ENCODE data around the gene NDUFS2. TPM values are rescaled to one million over a fixed set of nuclear protein-coding genes. Genes with fewer than 3 reads are reported as not detected.

Gene NDUFS2
- total and polyA plus RNA-seq, 9 of the 15 experiments (the other 6 are each of a cell fraction or from before 2014, with no cell fraction given): 70.0 to 176 (median 141) TPM

DNA sequence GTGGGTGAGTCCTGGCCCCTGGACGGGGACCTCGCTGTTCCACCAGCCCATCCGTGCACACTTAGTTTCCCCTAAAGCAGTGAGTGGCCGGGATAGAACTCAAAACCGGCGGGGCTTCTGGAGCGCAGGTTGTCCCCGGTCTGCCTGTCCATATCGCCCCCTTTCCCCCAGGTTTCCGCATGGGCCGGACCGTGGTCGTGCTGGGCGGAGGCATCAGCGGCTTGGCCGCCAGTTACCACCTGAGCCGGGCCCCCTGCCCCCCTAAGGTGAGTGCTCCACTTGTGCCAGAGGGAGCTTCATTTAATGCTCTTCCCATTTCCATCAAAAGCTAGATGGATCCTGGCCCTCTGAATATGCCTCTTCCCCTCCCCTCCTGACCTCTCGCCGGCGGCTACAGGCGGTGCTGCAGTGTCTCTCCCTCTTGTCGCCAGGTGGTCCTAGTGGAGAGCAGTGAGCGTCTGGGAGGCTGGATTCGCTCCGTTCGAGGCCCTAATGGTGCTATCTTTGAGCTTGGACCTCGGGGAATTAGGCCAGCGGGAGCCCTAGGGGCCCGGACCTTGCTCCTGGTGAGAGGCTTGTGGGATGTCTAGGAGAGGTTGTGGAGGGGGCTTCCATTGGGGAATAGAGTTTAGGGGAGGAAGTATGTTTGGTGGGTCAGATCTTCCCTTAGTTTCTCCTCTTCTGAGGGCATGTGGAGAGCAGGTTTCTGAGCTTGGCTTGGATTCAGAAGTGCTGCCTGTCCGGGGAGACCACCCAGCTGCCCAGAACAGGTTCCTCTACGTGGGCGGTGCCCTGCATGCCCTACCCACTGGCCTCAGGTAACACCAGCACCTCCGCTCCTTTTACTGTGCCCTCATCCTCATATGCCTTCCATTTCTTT, 35.3 kb upstream of the NDUFS2 start (continued):
- TF ChIP-seq YY1 (IDR thresholded peaks at IDR 0.05; ENCODE audit: borderline replicate concordance in 1 of 3, control insufficient read depth in 1 of 3, extremely low read depth in 1 of 3, insufficient read depth in 3 of 3, insufficient read length in 1 of 3, insufficient replicate concordance in 2 of 3, low read depth in 1 of 3, low read length in 2 of 3) (no peak), RBFOX2 (IDR thresholded peaks at IDR 0.05; ENCODE audit: low read depth, low read length) (peak; percentile 75), ZNF174 (CRISPR knock-in tag; IDR thresholded peaks at IDR 0.05) (no peak), ARID1B (IDR thresholded peaks at IDR 0.05) (no peak), CXXC5 (CRISPR knock-in tag; IDR thresholded peaks at IDR 0.05) (no peak), HMG20B (CRISPR knock-in tag; IDR thresholded peaks at IDR 0.05) (no peak), SUPT5H (IDR thresholded peaks at IDR 0.05) (no peak; the same call in 1 of the 2 replicates), JUNB (CRISPR knock-in tag; conservative IDR thresholded peaks at IDR 0.05) (no peak), RAD21 (CRISPR knock-in tag; conservative IDR thresholded peaks at IDR 0.05 in 1 of 2, IDR thresholded peaks at IDR 0.05 in 1 of 2) (no peak), ZBTB1 (CRISPR knock-in tag; IDR thresholded peaks at IDR 0.05; ENCODE audit: borderline replicate concordance, low read depth) (no peak), TCF7L2 (IDR thresholded peaks at IDR 0.05; ENCODE audit: low read depth, low read length) (no peak), SAFB2 (IDR thresholded peaks at IDR 0.05; ENCODE audit: borderline replicate concordance, low read depth, low read length, severe bottlenecking) (no peak), SMAD4 (CRISPR knock-in tag; conservative IDR thresholded peaks at IDR 0.05) (no peak), ZNF507 (tag; conservative IDR thresholded peaks at IDR 0.05) (no peak), SMARCB1 (IDR thresholded peaks at IDR 0.05; ENCODE audit: insufficient read length, low read depth) (no peak), PTBP1 (IDR thresholded peaks at IDR 0.05; ENCODE audit: low read depth, low read length) (no peak)
- TF ChIP-seq, protein P1, sequence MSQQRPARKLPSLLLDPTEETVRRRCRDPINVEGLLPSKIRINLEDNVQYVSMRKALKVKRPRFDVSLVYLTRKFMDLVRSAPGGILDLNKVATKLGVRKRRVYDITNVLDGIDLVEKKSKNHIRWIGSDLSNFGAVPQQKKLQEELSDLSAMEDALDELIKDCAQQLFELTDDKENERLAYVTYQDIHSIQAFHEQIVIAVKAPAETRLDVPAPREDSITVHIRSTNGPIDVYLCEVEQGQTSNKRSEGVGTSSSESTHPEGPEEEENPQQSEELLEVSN (IDR thresholded peaks at IDR 0.05; ENCODE audit: borderline replicate concordance in 1 of 2, extremely low read depth in 1 of 2, insufficient read depth in 1 of 2, insufficient read length in 1 of 2, low read depth in 1 of 2, low read length in 1 of 2, poor library complexity in 1 of 2, severe bottlenecking in 1 of 2): peak in 1 of 2 experiments; percentile 91
- TF ChIP-seq, protein P2, sequence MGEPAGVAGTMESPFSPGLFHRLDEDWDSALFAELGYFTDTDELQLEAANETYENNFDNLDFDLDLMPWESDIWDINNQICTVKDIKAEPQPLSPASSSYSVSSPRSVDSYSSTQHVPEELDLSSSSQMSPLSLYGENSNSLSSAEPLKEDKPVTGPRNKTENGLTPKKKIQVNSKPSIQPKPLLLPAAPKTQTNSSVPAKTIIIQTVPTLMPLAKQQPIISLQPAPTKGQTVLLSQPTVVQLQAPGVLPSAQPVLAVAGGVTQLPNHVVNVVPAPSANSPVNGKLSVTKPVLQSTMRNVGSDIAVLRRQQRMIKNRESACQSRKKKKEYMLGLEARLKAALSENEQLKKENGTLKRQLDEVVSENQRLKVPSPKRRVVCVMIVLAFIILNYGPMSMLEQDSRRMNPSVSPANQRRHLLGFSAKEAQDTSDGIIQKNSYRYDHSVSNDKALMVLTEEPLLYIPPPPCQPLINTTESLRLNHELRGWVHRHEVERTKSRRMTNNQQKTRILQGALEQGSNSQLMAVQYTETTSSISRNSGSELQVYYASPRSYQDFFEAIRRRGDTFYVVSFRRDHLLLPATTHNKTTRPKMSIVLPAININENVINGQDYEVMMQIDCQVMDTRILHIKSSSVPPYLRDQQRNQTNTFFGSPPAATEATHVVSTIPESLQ (CRISPR knock-in tag; IDR thresholded peaks at IDR 0.05): peak; percentile 78; the same call in 1 of the 2 replicates
- TF ChIP-seq, protein P3, sequence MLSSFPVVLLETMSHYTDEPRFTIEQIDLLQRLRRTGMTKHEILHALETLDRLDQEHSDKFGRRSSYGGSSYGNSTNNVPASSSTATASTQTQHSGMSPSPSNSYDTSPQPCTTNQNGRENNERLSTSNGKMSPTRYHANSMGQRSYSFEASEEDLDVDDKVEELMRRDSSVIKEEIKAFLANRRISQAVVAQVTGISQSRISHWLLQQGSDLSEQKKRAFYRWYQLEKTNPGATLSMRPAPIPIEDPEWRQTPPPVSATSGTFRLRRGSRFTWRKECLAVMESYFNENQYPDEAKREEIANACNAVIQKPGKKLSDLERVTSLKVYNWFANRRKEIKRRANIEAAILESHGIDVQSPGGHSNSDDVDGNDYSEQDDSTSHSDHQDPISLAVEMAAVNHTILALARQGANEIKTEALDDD (IDR thresholded peaks at IDR 0.05): no peak
- TF ChIP-seq, protein P4, sequence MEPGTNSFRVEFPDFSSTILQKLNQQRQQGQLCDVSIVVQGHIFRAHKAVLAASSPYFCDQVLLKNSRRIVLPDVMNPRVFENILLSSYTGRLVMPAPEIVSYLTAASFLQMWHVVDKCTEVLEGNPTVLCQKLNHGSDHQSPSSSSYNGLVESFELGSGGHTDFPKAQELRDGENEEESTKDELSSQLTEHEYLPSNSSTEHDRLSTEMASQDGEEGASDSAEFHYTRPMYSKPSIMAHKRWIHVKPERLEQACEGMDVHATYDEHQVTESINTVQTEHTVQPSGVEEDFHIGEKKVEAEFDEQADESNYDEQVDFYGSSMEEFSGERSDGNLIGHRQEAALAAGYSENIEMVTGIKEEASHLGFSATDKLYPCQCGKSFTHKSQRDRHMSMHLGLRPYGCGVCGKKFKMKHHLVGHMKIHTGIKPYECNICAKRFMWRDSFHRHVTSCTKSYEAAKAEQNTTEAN (CRISPR knock-in tag; IDR thresholded peaks at IDR 0.05): no peak; the same call in 1 of the 2 replicates
